Right renal pelvis (tissue), 4 donors: Measurements from ENCODE around the gene RBFOX2. TPM values are rescaled to one million over a fixed set of nuclear protein-coding genes. Genes with fewer than 3 reads are reported as not detected.
"Not testable (repeated sequence)": the region's sequence is repeated elsewhere in the genome, so short reads cannot be mapped to it uniquely, and the experiment has no call there.

Experiments used
- DNase-seq, 4 donors: peaks; one replicate each; pipeline ENCODE4 v3.0.0-alpha.2; 2013; ENCODE audit warnings: low read depth in 4 of 4, low spot score in 3 of 4, missing footprints in 1 of 4
- polyA plus RNA-seq, 4 donors: library from polyadenylated mRNA; unstranded; fragments of 120-200 nt; gene quantifications; one replicate each; pipeline ENCODE4 v1.2.1, GENCODE V29; 2013; ENCODE audit not compliant: insufficient read length in 4 of 4

The RBFOX2 gene
- 100 to 1,000 TPM; 118 to 139 (median 129) TPM for polyA plus RNA-seq

- DNase-seq: peak; percentile 86 to 93 (median 90)
These were observed at the start of gene RBFOX2 for GRCh38 chr22:36028646-36029405. RBFOX2 (minus strand) TSS chr22:36028824; CDS start chr22:36028425, 399 bp downstream.

- no peak for DNase-seq
These were observed 48.6 kb upstream of the RBFOX2 start for GRCh38 chr22:36077271-36077670.

GRCh38 chr22:36075724-36076123 lies 47.1 kb upstream of the RBFOX2 start:
- no peak for DNase-seq

- DNase-seq: no peak
These were observed 46.6 kb upstream of the RBFOX2 start for GRCh38 chr22:36075230-36075629.

GRCh38 chr22:36073476-36073875 lies 44.9 kb upstream of the RBFOX2 start:
- no peak for DNase-seq

GRCh38 chr22:36070645-36071044 lies 42.0 kb upstream of the RBFOX2 start:
- not testable (repeated sequence) for DNase-seq

- DNase-seq: no peak
These were observed 40.7 kb upstream of the RBFOX2 start for GRCh38 chr22:36069368-36069767.

- DNase-seq: no peak
These were observed 40.2 kb upstream of the RBFOX2 start for GRCh38 chr22:36068776-36069344.

- no peak for DNase-seq
These were observed 38.6 kb upstream of the RBFOX2 start for GRCh38 chr22:36067235-36067558.

GRCh38 chr22:36065775-36066544 lies 37.3 kb upstream of the RBFOX2 start:
- peak; percentile 66 to 76 (median 72) for DNase-seq

GRCh38 chr22:36065462-36065774 lies 36.8 kb upstream of the RBFOX2 start:
- DNase-seq: no peak

GRCh38 chr22:36064358-36064757 lies 35.7 kb upstream of the RBFOX2 start:
- DNase-seq: no peak

- DNase-seq: no peak
These were observed 28.4 kb upstream of the RBFOX2 start for GRCh38 chr22:36056980-36057379.

GRCh38 chr22:36055376-36056295 lies 27.0 kb upstream of the RBFOX2 start:
- no peak for DNase-seq

- DNase-seq: not testable (repeated sequence)
These were observed 25.8 kb upstream of the RBFOX2 start for GRCh38 chr22:36054446-36054845.

- DNase-seq: no peak
These were observed 24.9 kb upstream of the RBFOX2 start for GRCh38 chr22:36053242-36054147.

- DNase-seq: no peak
These were observed 23.9 kb upstream of the RBFOX2 start for GRCh38 chr22:36052505-36052941.

GRCh38 chr22:36049678-36049997 lies 21.0 kb upstream of the RBFOX2 start:
- DNase-seq: no peak

GRCh38 chr22:36048911-36049677 lies 20.5 kb upstream of the RBFOX2 start:
- no peak for DNase-seq
